Activated CD4-positive, alpha-beta T cell treated with anti-CD3 and anti-CD28 coated beads for 1 hour (primary cell): ENCODE data around the gene SCAANT1.

ENCODE experiments used
- DNase-seq: peaks from one replicate; pipeline ENCODE4 v3.0.0-alpha.2; 2020

The SCAANT1 gene

DNA sequence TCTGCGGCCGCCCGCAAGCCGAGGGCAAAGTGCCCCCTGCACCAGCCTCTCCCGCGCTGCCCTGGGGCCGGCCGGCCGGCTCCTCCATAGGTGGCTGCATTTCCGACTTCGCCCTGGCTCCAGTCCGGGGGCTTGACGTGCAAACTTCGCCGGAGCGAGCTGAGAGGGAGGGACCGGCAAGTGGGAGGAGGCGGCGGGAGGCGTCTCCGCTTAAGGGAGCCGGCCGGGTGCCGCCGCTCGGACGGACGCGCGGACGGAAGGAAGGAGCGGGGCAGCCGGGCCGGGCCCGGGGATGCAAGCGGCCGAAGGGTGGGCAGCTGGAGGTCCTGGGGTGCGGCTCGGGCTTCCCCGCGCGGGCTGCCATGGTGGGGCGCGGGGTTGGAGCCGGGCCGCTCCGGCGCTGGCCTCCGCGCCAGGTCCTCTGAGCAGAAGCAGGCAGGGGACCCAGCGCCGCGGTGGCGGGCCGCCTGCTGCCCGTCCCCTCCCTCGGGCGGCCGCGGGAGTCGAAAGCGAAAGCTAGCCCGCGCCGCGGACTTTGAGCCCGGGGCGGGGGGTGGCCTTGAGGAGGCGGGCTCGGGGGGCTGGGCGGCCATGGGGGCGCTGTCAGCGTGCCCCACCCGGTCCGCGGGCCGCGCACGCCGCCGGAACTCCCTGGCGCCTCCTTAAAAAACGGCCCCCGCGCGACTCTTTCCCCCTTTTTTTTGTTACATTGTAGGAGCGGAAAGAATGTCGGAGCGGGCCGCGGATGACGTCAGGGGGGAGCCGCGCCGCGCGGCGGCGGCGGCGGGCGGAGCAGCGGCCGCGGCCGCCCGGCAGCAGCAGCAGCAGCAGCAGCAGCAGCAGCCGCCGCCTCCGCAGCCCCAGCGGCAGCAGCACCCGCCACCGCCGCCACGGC, at the start of gene SCAANT1:
Gene SCAANT1, minus strand, starts transcription at position 511 of the 895 bp plus-strand sequence.
- peak; percentile 78 for DNase-seq

DNA sequence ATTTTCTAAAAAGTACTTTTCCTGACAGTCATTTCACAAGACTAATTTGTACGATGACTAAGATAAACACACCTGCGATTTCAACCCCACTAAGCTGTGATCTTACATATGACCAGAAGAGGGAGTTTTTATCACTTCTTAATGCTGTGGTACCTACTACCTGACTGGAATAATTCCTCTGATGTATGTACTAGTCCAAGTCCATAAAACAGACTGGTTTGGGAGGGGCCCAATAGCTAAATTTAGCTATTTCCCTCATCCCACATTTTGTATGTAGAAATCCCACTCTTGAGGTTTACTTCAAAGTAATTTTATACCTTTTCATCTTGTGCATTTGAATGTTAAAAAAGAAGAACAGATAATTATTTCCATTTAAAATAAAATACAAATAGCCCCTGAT, 49.7 kb upstream of the SCAANT1 start:
- no peak for DNase-seq

GRCh38 chr3:63960048-63960711, 48.0 kb upstream of the SCAANT1 start:
- no peak for DNase-seq

DNA sequence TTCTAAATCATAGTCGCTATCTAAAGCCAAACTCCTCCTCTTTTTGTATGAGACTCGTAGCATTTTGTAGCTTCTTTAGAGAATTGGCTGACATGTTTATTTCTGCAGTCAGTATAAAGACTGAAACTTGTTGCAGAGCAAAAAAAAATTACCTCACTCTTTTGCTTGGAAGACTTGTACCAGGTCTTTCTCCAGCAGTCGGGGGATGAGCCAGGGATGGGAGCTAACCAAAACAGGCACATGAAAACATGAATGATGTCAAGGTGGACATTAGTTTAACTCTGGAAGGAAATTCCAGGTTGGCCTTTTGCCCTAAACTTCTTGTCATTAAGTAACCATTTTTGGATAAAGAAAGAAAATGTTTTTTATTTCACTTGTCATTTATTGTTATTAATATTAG, 47.0 kb upstream of the SCAANT1 start:
- no peak for DNase-seq

- no peak for DNase-seq
Measured at GRCh38 chr3:63955830-63956545, 43.8 kb upstream of the SCAANT1 start.

GRCh38 chr3:63955036-63955650, 43.0 kb upstream of the SCAANT1 start:
- DNase-seq: no peak

DNA sequence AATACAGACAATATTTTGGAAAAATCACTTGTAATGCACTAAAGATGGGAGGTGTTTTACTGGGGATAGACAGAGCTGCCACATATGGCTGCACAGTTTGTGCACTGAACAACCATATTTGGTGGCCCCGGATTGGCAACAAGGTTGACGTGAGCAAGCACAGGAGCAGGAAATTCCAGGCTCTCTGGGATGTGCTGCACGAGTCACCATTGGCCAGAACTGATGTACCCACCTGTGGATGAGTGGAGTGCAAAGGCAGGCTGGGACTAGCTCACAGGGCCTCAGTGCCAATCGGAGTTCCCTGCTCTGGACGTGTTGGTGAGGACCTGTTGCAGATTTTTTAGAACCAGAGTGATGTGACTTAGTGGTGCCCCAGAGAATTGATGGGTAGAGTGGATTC, 42.0 kb upstream of the SCAANT1 start:
- no peak for DNase-seq

- DNase-seq: no peak
Measured at GRCh38 chr3:63952248-63952594, 40.0 kb upstream of the SCAANT1 start.

DNA sequence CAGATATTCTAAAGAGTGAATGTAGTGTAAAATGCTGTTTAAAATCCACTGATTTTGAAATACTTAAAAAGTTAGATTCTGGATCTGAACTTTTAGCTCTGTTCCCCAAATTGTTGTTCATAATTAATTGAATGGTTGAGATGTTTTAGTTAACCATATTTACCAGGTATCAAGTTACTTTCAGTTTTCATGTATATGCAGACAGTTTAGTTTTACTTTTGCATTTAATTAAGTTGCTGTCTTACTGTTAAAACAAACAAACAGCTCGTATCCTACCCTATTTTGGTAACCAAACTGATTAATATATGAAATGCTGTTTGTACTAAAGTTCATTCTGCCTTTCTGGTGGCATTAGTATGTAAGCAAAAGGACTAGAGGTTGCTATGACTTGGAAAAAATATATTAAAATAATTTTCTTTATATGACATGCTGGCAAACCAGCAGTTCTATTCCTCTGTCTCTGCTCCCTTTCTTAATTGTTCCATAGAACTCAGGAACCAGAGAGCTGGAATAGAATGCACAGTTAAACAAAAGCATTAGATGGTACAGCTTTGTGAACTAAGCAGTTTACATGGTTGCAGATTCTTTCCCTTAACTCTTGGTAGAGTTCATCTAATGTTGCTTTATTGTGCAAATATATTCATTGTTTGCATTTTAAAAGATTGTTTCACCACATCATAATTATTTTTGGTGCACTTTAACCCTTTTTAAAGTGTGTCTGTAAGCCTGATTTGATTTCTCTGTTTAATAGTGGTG, 39.5 kb upstream of the SCAANT1 start:
- DNase-seq: no peak

DNA sequence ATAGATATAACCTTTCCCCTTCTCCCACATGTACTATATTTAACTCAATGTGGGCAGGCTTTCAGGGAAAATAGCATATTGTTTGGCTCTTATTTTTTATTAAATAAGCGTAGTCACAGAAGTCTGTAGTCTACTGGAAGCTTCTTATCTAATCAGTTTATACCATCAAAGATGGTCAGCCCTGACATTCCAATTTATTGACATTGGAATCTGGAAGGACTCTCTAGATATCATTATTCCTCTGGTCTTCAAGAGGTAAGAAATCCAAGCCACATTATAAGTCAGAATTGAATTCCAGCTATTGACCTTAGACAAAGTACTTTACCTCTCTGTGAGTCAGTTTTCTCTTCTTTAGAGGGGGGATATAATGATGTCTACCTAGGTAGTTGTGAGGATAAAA, 38.5 kb upstream of the SCAANT1 start:
- no peak for DNase-seq

DNA sequence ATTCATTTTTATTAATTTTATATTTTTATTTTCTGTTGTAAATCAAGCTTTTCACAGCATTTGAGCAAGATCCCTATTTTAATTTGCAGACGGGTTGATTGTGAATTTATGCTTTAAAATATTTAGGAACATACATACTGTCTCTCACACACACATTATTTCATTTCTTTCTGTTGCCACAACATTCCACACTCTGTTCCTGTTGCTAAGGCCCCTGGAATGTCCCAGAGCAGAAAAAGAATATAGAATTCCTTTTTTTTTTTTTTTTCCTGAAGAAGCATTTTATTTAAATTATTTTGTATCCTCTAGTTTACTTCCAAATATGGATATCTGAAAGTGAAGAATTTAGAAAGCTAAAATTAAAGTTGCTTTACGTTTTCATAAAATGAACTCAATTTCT, 36.8 kb upstream of the SCAANT1 start:
- DNase-seq: no peak

GRCh38 chr3:63947594-63947993, 35.4 kb upstream of the SCAANT1 start:
- no peak for DNase-seq

- DNase-seq: no peak
Measured at GRCh38 chr3:63946753-63947152, 34.6 kb upstream of the SCAANT1 start.

GRCh38 chr3:63945558-63946096, 33.4 kb upstream of the SCAANT1 start:
- DNase-seq: no peak

- no peak for DNase-seq
Measured at GRCh38 chr3:63943678-63944077, 31.5 kb upstream of the SCAANT1 start.

DNA sequence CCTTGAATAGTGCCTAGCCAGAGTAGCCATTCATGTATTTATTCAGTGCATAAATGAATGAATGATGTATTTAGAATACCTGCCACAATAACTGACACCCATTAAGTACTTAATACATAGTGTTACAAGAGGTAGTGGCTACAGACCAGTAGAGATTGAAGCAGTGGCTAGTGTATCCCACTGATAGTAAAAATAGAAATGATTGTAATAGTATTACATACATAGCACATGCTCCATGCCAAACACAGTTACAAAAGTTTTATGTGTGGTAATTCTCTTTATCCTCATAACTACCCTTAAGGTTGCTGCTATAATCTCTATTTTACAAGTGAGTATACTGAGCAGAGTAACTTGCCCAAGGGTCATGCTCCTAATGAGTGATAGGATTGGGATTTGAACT, 30.3 kb upstream of the SCAANT1 start:
- DNase-seq: no peak

- no peak for DNase-seq
Measured at GRCh38 chr3:63940389-63940757, 28.2 kb upstream of the SCAANT1 start.

- no peak for DNase-seq
Measured at GRCh38 chr3:63937661-63938651, 25.8 kb upstream of the SCAANT1 start.

DNA sequence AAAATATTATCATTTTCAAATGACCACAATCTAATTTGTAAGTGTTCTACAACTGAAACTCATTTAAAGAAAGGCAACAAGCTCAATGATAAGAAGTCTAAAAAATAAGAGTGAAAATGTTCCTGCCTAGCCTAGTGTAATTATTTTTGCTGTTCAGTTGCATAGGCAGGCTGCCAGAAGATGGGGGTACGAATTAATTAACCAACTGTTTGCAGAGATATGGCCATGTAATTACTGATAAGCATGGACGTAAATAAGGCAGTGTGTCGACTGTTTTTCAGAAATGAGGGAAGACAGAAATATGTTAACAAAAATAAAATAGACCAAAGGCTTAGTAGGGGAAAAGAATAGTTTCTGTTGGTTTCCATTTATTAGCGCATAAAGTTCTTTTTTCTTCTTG, 24.7 kb upstream of the SCAANT1 start:
- no peak for DNase-seq

- no peak for DNase-seq
Measured at GRCh38 chr3:63934041-63934866, 22.1 kb upstream of the SCAANT1 start.
